ENCODE data around the gene CDKAL1.

The CDKAL1 gene

GRCh38 chr6:20791944-20792343, 257.7 kb downstream of the CDKAL1 start:
- Histone ChIP-seq H3K9ac (ENCODE audit: low read depth in 1 of 2, low read length in 2 of 2) (no peak overlapping the region), H3K27me3 (ENCODE audit: control insufficient read depth in 1 of 2, insufficient read depth in 2 of 2, low read length in 2 of 2) (no peaks in the 10 kb centered on the region), H3K36me3 (ENCODE audit: control insufficient read depth in 1 of 2, insufficient read depth in 2 of 2, low read length in 2 of 2) (peaks cover 0 to 3% of the 10 kb centered on the region in 2 donors), H3K9me3 (ENCODE audit: control insufficient read depth in 1 of 2, low read length in 2 of 2) (no peaks in the 10 kb centered on the region), H3K27ac (ENCODE audit: low read depth, low read length) (no peak overlapping the region), H3K4me1 (ENCODE audit: control insufficient read depth in 1 of 2, insufficient read depth in 2 of 2, low read length in 2 of 2) (no peaks in the 10 kb centered on the region), H3K4me3 (ENCODE audit: low read depth in 1 of 2, low read length in 2 of 2) (no peak overlapping the region)

- Histone ChIP-seq H3K9me3 (ENCODE audit: control insufficient read depth in 1 of 2, low read length in 2 of 2) (no peaks in the 10 kb centered on the region), H3K4me3 (ENCODE audit: low read depth in 1 of 2, low read length in 2 of 2) (no peak overlapping the region), H3K36me3 (ENCODE audit: control insufficient read depth in 1 of 2, insufficient read depth in 2 of 2, low read length in 2 of 2) (no peaks in the 10 kb centered on the region), H3K9ac (ENCODE audit: low read depth in 1 of 2, low read length in 2 of 2) (no peak overlapping the region), H3K27me3 (ENCODE audit: control insufficient read depth in 1 of 2, insufficient read depth in 2 of 2, low read length in 2 of 2) (no peaks in the 10 kb centered on the region), H3K27ac (ENCODE audit: low read depth, low read length) (no peak overlapping the region), H3K4me1 (ENCODE audit: control insufficient read depth in 1 of 2, insufficient read depth in 2 of 2, low read length in 2 of 2) (no peaks in the 10 kb centered on the region)
Observed at GRCh38 chr6:20793174-20793573, 258.9 kb downstream of the CDKAL1 start.

GRCh38 chr6:20797597-20797996, 263.3 kb downstream of the CDKAL1 start:
- no peaks in the 10 kb centered on the region for H3K9me3 ChIP-seq (ENCODE audit: control insufficient read depth in 1 of 2, low read length in 2 of 2)
- H3K27ac ChIP-seq (ENCODE audit: low read depth, low read length) = no peak overlapping the region
- H3K4me1 ChIP-seq (ENCODE audit: control insufficient read depth in 1 of 2, insufficient read depth in 2 of 2, low read length in 2 of 2) = no peaks in the 10 kb centered on the region
- H3K27me3 ChIP-seq (ENCODE audit: control insufficient read depth in 1 of 2, insufficient read depth in 2 of 2, low read length in 2 of 2) = no peaks in the 10 kb centered on the region
- H3K4me3 ChIP-seq (ENCODE audit: low read depth in 1 of 2, low read length in 2 of 2) = no peak overlapping the region
- H3K9ac ChIP-seq (ENCODE audit: low read depth in 1 of 2, low read length in 2 of 2) = no peak overlapping the region
- H3K36me3 ChIP-seq (ENCODE audit: control insufficient read depth in 1 of 2, insufficient read depth in 2 of 2, low read length in 2 of 2) = no peaks in the 10 kb centered on the region

GRCh38 chr6:20800229-20800628, 266.0 kb downstream of the CDKAL1 start:
- H3K4me3 ChIP-seq (ENCODE audit: low read depth in 1 of 2, low read length in 2 of 2) = no peak overlapping the region
- H3K36me3 ChIP-seq (ENCODE audit: control insufficient read depth in 1 of 2, insufficient read depth in 2 of 2, low read length in 2 of 2) = no peaks in the 10 kb centered on the region
- H3K27me3 ChIP-seq (ENCODE audit: control insufficient read depth in 1 of 2, insufficient read depth in 2 of 2, low read length in 2 of 2) = no peaks in the 10 kb centered on the region
- H3K9me3 ChIP-seq (ENCODE audit: control insufficient read depth in 1 of 2, low read length in 2 of 2) = no peaks in the 10 kb centered on the region
- H3K9ac ChIP-seq (ENCODE audit: low read depth in 1 of 2, low read length in 2 of 2) = no peak overlapping the region
- no peaks in the 10 kb centered on the region for H3K4me1 ChIP-seq (ENCODE audit: control insufficient read depth in 1 of 2, insufficient read depth in 2 of 2, low read length in 2 of 2)
- H3K27ac ChIP-seq (ENCODE audit: low read depth, low read length) = no peak overlapping the region

- Histone ChIP-seq H3K27ac (ENCODE audit: low read depth, low read length) (no peak overlapping the region), H3K9ac (ENCODE audit: low read depth in 1 of 2, low read length in 2 of 2) (no peak overlapping the region), H3K27me3 (ENCODE audit: control insufficient read depth in 1 of 2, insufficient read depth in 2 of 2, low read length in 2 of 2) (no peaks in the 10 kb centered on the region), H3K4me1 (ENCODE audit: control insufficient read depth in 1 of 2, insufficient read depth in 2 of 2, low read length in 2 of 2) (no peaks in the 10 kb centered on the region), H3K36me3 (ENCODE audit: control insufficient read depth in 1 of 2, insufficient read depth in 2 of 2, low read length in 2 of 2) (no peaks in the 10 kb centered on the region), H3K9me3 (ENCODE audit: control insufficient read depth in 1 of 2, low read length in 2 of 2) (no peaks in the 10 kb centered on the region), H3K4me3 (ENCODE audit: low read depth in 1 of 2, low read length in 2 of 2) (no peak overlapping the region)
Observed at GRCh38 chr6:20800653-20801052, 266.4 kb downstream of the CDKAL1 start.

GRCh38 chr6:20801595-20801994, 267.3 kb downstream of the CDKAL1 start:
- H3K4me3 ChIP-seq (ENCODE audit: low read depth in 1 of 2, low read length in 2 of 2) = no peak overlapping the region
- no peaks in the 10 kb centered on the region for H3K4me1 ChIP-seq (ENCODE audit: control insufficient read depth in 1 of 2, insufficient read depth in 2 of 2, low read length in 2 of 2)
- H3K27ac ChIP-seq (ENCODE audit: low read depth, low read length) = no peak overlapping the region
- H3K9me3 ChIP-seq (ENCODE audit: control insufficient read depth in 1 of 2, low read length in 2 of 2) = peaks cover 3 to 8% of the 10 kb centered on the region in 2 donors
- no peaks in the 10 kb centered on the region for H3K36me3 ChIP-seq (ENCODE audit: control insufficient read depth in 1 of 2, insufficient read depth in 2 of 2, low read length in 2 of 2)
- H3K9ac ChIP-seq (ENCODE audit: low read depth in 1 of 2, low read length in 2 of 2) = no peak overlapping the region
- H3K27me3 ChIP-seq (ENCODE audit: control insufficient read depth in 1 of 2, insufficient read depth in 2 of 2, low read length in 2 of 2) = no peaks in the 10 kb centered on the region

GRCh38 chr6:20802596-20802995, 268.3 kb downstream of the CDKAL1 start:
- no peak overlapping the region for H3K9ac ChIP-seq (ENCODE audit: low read depth in 1 of 2, low read length in 2 of 2)
- H3K4me3 ChIP-seq (ENCODE audit: low read depth in 1 of 2, low read length in 2 of 2) = no peak overlapping the region
- H3K27me3 ChIP-seq (ENCODE audit: control insufficient read depth in 1 of 2, insufficient read depth in 2 of 2, low read length in 2 of 2) = no peaks in the 10 kb centered on the region
- no peaks in the 10 kb centered on the region for H3K36me3 ChIP-seq (ENCODE audit: control insufficient read depth in 1 of 2, insufficient read depth in 2 of 2, low read length in 2 of 2)
- H3K9me3 ChIP-seq (ENCODE audit: control insufficient read depth in 1 of 2, low read length in 2 of 2) = peaks cover 3 to 13% of the 10 kb centered on the region in 2 donors
- H3K27ac ChIP-seq (ENCODE audit: low read depth, low read length) = no peak overlapping the region
- H3K4me1 ChIP-seq (ENCODE audit: control insufficient read depth in 1 of 2, insufficient read depth in 2 of 2, low read length in 2 of 2) = no peaks in the 10 kb centered on the region

GRCh38 chr6:20805021-20805420, 270.8 kb downstream of the CDKAL1 start:
- Histone ChIP-seq H3K36me3 (ENCODE audit: control insufficient read depth in 1 of 2, insufficient read depth in 2 of 2, low read length in 2 of 2) (no peaks in the 10 kb centered on the region), H3K9me3 (ENCODE audit: control insufficient read depth in 1 of 2, low read length in 2 of 2) (peaks cover 3 to 13% of the 10 kb centered on the region in 2 donors), H3K4me3 (ENCODE audit: low read depth in 1 of 2, low read length in 2 of 2) (no peak overlapping the region), H3K4me1 (ENCODE audit: control insufficient read depth in 1 of 2, insufficient read depth in 2 of 2, low read length in 2 of 2) (no peaks in the 10 kb centered on the region), H3K9ac (ENCODE audit: low read depth in 1 of 2, low read length in 2 of 2) (no peak overlapping the region), H3K27ac (ENCODE audit: low read depth, low read length) (no peak overlapping the region), H3K27me3 (ENCODE audit: control insufficient read depth in 1 of 2, insufficient read depth in 2 of 2, low read length in 2 of 2) (no peaks in the 10 kb centered on the region)

GRCh38 chr6:20806669-20807068, 272.4 kb downstream of the CDKAL1 start:
- no peaks in the 10 kb centered on the region for H3K36me3 ChIP-seq (ENCODE audit: control insufficient read depth in 1 of 2, insufficient read depth in 2 of 2, low read length in 2 of 2)
- no peak overlapping the region for H3K9ac ChIP-seq (ENCODE audit: low read depth in 1 of 2, low read length in 2 of 2)
- H3K4me3 ChIP-seq (ENCODE audit: low read depth in 1 of 2, low read length in 2 of 2) = no peak overlapping the region
- H3K27me3 ChIP-seq (ENCODE audit: control insufficient read depth in 1 of 2, insufficient read depth in 2 of 2, low read length in 2 of 2) = no peaks in the 10 kb centered on the region
- peaks cover 0 to 7% of the 10 kb centered on the region in 2 donors for H3K4me1 ChIP-seq (ENCODE audit: control insufficient read depth in 1 of 2, insufficient read depth in 2 of 2, low read length in 2 of 2)
- H3K27ac ChIP-seq (ENCODE audit: low read depth, low read length) = no peak overlapping the region
- peaks cover 3 to 13% of the 10 kb centered on the region in 2 donors for H3K9me3 ChIP-seq (ENCODE audit: control insufficient read depth in 1 of 2, low read length in 2 of 2)

GRCh38 chr6:20808439-20808838, 274.2 kb downstream of the CDKAL1 start:
- Histone ChIP-seq H3K9ac (ENCODE audit: low read depth in 1 of 2, low read length in 2 of 2) (no peak overlapping the region), H3K27ac (ENCODE audit: low read depth, low read length) (no peak overlapping the region), H3K4me3 (ENCODE audit: low read depth in 1 of 2, low read length in 2 of 2) (no peak overlapping the region), H3K27me3 (ENCODE audit: control insufficient read depth in 1 of 2, insufficient read depth in 2 of 2, low read length in 2 of 2) (no peaks in the 10 kb centered on the region), H3K36me3 (ENCODE audit: control insufficient read depth in 1 of 2, insufficient read depth in 2 of 2, low read length in 2 of 2) (no peaks in the 10 kb centered on the region), H3K9me3 (ENCODE audit: control insufficient read depth in 1 of 2, low read length in 2 of 2) (peaks cover 3 to 13% of the 10 kb centered on the region in 2 donors), H3K4me1 (ENCODE audit: control insufficient read depth in 1 of 2, insufficient read depth in 2 of 2, low read length in 2 of 2) (peaks cover 0 to 7% of the 10 kb centered on the region in 2 donors)

- H3K27me3 ChIP-seq (ENCODE audit: control insufficient read depth in 1 of 2, insufficient read depth in 2 of 2, low read length in 2 of 2) = no peaks in the 10 kb centered on the region
- peaks cover 0 to 7% of the 10 kb centered on the region in 2 donors for H3K4me1 ChIP-seq (ENCODE audit: control insufficient read depth in 1 of 2, insufficient read depth in 2 of 2, low read length in 2 of 2)
- no peak overlapping the region for H3K27ac ChIP-seq (ENCODE audit: low read depth, low read length)
- H3K4me3 ChIP-seq (ENCODE audit: low read depth in 1 of 2, low read length in 2 of 2) = no peak overlapping the region
- H3K36me3 ChIP-seq (ENCODE audit: control insufficient read depth in 1 of 2, insufficient read depth in 2 of 2, low read length in 2 of 2) = no peaks in the 10 kb centered on the region
- no peak overlapping the region for H3K9ac ChIP-seq (ENCODE audit: low read depth in 1 of 2, low read length in 2 of 2)
- H3K9me3 ChIP-seq (ENCODE audit: control insufficient read depth in 1 of 2, low read length in 2 of 2) = peaks cover 3 to 13% of the 10 kb centered on the region in 2 donors
Observed at GRCh38 chr6:20808924-20809323, 274.7 kb downstream of the CDKAL1 start.
